MCF 10A (cell line): Measurements from ENCODE around the gene CDK5RAP1. TPM values are rescaled to one million over a fixed set of nuclear protein-coding genes. Genes with fewer than 3 reads are reported as not detected.

Source experiments
- BruUV-seq: library from RNA; stranded (reverse); fragments of 400-500 nt; replicated peaks from 2 replicates; lab custom pipeline; 2021; lab: Mats Ljungman, UMichigan
- CTCF ChIA-PET: fragments of 300-600 bp; sonication (Branson Sonifier 250); formaldehyde crosslinking; extraction: SDS; loops from one replicate; lab custom pipeline; 2021; ENCODE audit warnings: antibody characterized with exemption, inconsistent platforms; lab: Yijun Ruan, JAX
- POLR2A ChIA-PET: fragments of 300-600, 350-650 bp; sonication (Branson Sonifier 250); formaldehyde crosslinking; extraction: SDS; loops from one replicate; lab custom pipeline; 2020; ENCODE audit warnings: antibody characterized with exemption, inconsistent platforms; lab: Yijun Ruan, JAX
- DNase-seq: peaks from one replicate; pipeline ENCODE4 v3.0.0-alpha.2; 2018; ENCODE audit not compliant: unreplicated experiment
- H3K27ac Mint-ChIP-seq: one replicate; pipeline ENCODE4 v1.8.0; 2022; ENCODE audit warnings: mild to moderate bottlenecking, low read depth, mixed read lengths; ENCODE audit not compliant: unreplicated experiment
- H3K27me3 Mint-ChIP-seq: one replicate; pipeline ENCODE4 v1.8.0; 2022; ENCODE audit warnings: mixed read lengths; ENCODE audit not compliant: insufficient read depth, unreplicated experiment
- H3K36me3 Mint-ChIP-seq: one replicate; pipeline ENCODE4 v1.8.0; 2022; ENCODE audit warnings: mild to moderate bottlenecking, moderate library complexity, mixed read lengths; ENCODE audit not compliant: insufficient read depth, unreplicated experiment
- H3K4me1 Mint-ChIP-seq: one replicate; pipeline ENCODE4 v1.8.0; 2022; ENCODE audit warnings: mixed read lengths; ENCODE audit not compliant: insufficient read depth, unreplicated experiment
- H3K4me3 Mint-ChIP-seq: one replicate; pipeline ENCODE4 v1.8.0; 2022; ENCODE audit warnings: mild to moderate bottlenecking, moderate library complexity, mixed read lengths; ENCODE audit not compliant: unreplicated experiment
- H3K9me3 Mint-ChIP-seq: one replicate; pipeline ENCODE4 v1.8.0; 2022; ENCODE audit warnings: mixed read lengths; ENCODE audit not compliant: unreplicated experiment
- intact Hi-C: fragments of 100-400 bp; cut with micrococcal nuclease; formaldehyde crosslinking; loops from 2 replicates; pipeline ENCODE4 v1.14.1; 2022
- total RNA-seq: library from RNA; stranded (reverse); gene quantifications from 2 replicates; pipeline ENCODE4 v1.2.3, GENCODE V29; 2022
- TF ChIP-seq, protein P1 (sequence below): fragments of 200-600 bp; IDR thresholded peaks from one replicate; pipeline ENCODE4 v1.8.0; 2022; ENCODE audit warnings: antibody characterized with exemption, mild to moderate bottlenecking; ENCODE audit not compliant: unreplicated experiment

The CDK5RAP1 gene
- total RNA-seq, 1 experiment from 2014 or later, result 41.0 TPM

DNA sequence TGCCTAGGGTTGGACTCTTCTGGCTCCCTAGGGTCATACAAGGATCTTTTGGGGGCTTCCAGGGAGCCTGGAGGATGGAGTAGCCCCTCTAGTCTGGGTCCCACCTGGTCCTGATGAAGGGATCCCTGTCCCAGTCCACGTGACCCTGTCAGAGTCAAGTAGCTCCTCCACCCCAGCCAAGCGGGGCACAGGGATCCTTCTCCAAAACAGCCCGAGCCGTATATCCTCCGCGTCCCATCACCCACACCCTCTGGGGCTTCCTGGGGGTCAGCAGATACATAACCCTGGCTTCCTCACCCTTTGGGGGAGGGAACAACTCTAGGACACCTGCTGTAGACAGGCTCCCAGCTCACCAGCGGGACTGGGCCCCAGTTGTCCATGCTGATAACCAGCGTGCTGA is 90.3 kb downstream of the CDK5RAP1 start:
- ChIA-PET POLR2A (interaction anchor here (0.5 to 0.7 kb wide), 2 partner anchors 11 to 109 kb away, joined by 3 to 4 read pairs; no protein-coding TSS in a partner anchor), CTCF (interaction anchor here (0.6 to 1.8 kb wide), 2 partner anchors 11 to 483 kb away, joined by 5 to 12 read pairs; no protein-coding TSS in a partner anchor)
- Mint-ChIP-seq H3K36me3 (no peaks in the 10 kb centered on the region), H3K4me1 (no peaks in the 10 kb centered on the region), H3K9me3 (no peaks in the 10 kb centered on the region), H3K4me3 (no peak overlapping the region), H3K27me3 (no peaks in the 10 kb centered on the region), H3K27ac (no peak overlapping the region)
- no peak for DNase-seq
- TF ChIP-seq, protein P1, sequence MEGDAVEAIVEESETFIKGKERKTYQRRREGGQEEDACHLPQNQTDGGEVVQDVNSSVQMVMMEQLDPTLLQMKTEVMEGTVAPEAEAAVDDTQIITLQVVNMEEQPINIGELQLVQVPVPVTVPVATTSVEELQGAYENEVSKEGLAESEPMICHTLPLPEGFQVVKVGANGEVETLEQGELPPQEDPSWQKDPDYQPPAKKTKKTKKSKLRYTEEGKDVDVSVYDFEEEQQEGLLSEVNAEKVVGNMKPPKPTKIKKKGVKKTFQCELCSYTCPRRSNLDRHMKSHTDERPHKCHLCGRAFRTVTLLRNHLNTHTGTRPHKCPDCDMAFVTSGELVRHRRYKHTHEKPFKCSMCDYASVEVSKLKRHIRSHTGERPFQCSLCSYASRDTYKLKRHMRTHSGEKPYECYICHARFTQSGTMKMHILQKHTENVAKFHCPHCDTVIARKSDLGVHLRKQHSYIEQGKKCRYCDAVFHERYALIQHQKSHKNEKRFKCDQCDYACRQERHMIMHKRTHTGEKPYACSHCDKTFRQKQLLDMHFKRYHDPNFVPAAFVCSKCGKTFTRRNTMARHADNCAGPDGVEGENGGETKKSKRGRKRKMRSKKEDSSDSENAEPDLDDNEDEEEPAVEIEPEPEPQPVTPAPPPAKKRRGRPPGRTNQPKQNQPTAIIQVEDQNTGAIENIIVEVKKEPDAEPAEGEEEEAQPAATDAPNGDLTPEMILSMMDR, result no peak
- no TSS peak for BruUV-seq
- intact Hi-C loops, result no loop called here

DNA sequence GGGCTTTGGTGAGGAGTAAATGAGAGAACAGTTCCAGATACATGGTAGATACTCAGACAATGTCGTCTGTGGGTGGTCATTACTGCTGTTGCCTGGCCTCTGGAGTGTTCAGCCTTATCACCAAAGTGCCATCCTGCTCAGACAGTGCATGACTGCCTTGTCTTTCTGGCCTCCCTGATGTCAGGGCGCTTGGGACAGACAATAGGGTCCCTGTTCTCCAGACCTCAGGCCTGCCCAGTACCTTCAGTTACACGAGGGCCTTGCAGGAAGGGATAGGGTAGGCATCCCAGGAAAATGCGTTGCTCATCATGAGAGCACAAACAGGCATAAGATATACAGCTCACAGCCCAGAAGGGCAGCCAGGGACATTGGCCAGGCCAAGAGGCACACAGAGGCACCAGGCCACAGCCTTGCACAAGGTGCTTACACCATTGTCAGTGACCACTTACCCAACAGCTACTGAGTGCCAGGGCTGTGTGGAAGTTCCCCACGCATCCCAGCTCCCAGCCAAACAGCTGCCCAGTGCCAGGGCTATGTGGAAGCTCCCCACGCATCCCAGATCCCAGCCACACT is 90.9 kb downstream of the CDK5RAP1 start:
- POLR2A ChIA-PET, result interaction anchor here (0.5 kb wide), 1 partner anchor 12 kb away, joined by 4 read pairs; no protein-coding TSS in a partner anchor
- Mint-ChIP-seq H3K36me3 (no peaks in the 10 kb centered on the region), H3K4me1 (no peaks in the 10 kb centered on the region), H3K27me3 (no peaks in the 10 kb centered on the region), H3K27ac (no peak overlapping the region), H3K4me3 (no peak overlapping the region), H3K9me3 (no peaks in the 10 kb centered on the region)
- intact Hi-C loops, result no loop called here
- no TSS peak for BruUV-seq
- no peak for DNase-seq
- TF ChIP-seq, protein P1, result no peak
- CTCF ChIA-PET, result interaction anchor here (0.6 to 1.8 kb wide), 3 partner anchors 11 to 484 kb away, joined by 4 to 12 read pairs (median 5); no protein-coding TSS in a partner anchor

DNA sequence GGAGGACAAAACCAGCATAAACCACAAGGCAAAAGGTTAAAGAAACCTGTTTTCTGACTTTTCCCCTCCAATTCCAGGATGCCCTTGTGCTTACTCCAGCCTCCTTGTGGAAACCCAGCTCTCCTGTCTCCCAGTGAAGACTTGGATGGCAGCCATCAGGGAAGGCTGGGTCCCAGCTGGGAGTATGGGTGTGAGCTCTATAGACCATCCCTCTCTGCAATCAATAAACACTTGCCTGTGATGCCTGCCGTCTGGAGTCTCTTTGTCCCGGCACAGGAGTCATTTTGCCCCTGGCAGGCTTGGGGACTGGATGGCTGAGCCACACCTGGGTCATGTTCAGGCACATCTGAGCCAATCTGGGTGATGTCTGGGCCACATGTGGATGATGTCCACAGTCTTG is 91.7 kb downstream of the CDK5RAP1 start:
- Mint-ChIP-seq H3K27ac (no peak overlapping the region), H3K4me3 (no peak overlapping the region), H3K36me3 (no peaks in the 10 kb centered on the region), H3K9me3 (no peaks in the 10 kb centered on the region), H3K27me3 (no peaks in the 10 kb centered on the region), H3K4me1 (no peaks in the 10 kb centered on the region)
- POLR2A ChIA-PET, result no interaction called here
- TF ChIP-seq, protein P1, result no peak
- CTCF ChIA-PET, result interaction anchor here (1.4 to 1.8 kb wide), 2 partner anchors 10 to 18 kb away, joined by 4 to 12 read pairs; no protein-coding TSS in a partner anchor
- DNase-seq, result no peak
- intact Hi-C loops, result no loop called here
- no TSS peak for BruUV-seq

Other genes with a start within 250 kb of the CDK5RAP1 start
- gene BPIFA2, start 233.4 kb downstream of the CDK5RAP1 start, total RNA-seq, result not detected in 2 replicates
- not detected in 2 replicates for gene BPIFA3, start 184.2 kb downstream of the CDK5RAP1 start, total RNA-seq
- gene BPIFA1, start 165.5 kb downstream of the CDK5RAP1 start, total RNA-seq, result not detected in 2 replicates
- not detected in 2 replicates for gene BPIFB1, start 118.3 kb downstream of the CDK5RAP1 start, total RNA-seq
- gene SNTA1, start 42.2 kb upstream of the CDK5RAP1 start, total RNA-seq, result 1.4 and 2.0 TPM in 2 replicates
- 15.4 and 17.3 TPM in 2 replicates for gene CBFA2T2, start 88.6 kb upstream of the CDK5RAP1 start, total RNA-seq